Nephron progenitor cell (in vitro differentiated cells): ENCODE measurements around the gene RGS16.

Source experiments
- DNase-seq: peaks from one replicate; pipeline ENCODE4 v3.0.0; 2021
- H3K27ac Mint-ChIP-seq: 2 replicates; pipeline ENCODE4 v1.8.0; 2021; ENCODE audit warnings: mild to moderate bottlenecking, moderate library complexity, mixed read lengths
- H3K27me3 Mint-ChIP-seq: 2 replicates; pipeline ENCODE4 v1.8.0; 2021; ENCODE audit warnings: mild to moderate bottlenecking, low read depth, mixed read lengths; ENCODE audit not compliant: poor library complexity
- H3K36me3 Mint-ChIP-seq: 2 replicates; pipeline ENCODE4 v1.8.0; 2021; ENCODE audit warnings: low read depth, mixed read lengths
- H3K4me1 Mint-ChIP-seq: 2 replicates; pipeline ENCODE4 v1.8.0; 2021; ENCODE audit warnings: mixed read lengths
- H3K4me3 Mint-ChIP-seq: 2 replicates; pipeline ENCODE4 v1.8.0; 2021; ENCODE audit warnings: mild to moderate bottlenecking, moderate library complexity, mixed read lengths
- H3K9me3 Mint-ChIP-seq: 2 replicates; pipeline ENCODE4 v1.8.0; 2021; ENCODE audit warnings: mild to moderate bottlenecking, moderate library complexity, mixed read lengths
- CTCF ChIP-seq: fragments of 200-600 bp; sonication (generic); IDR thresholded peaks from 2 replicates; pipeline ENCODE4 v1.5.0; 2021; ENCODE audit warnings: antibody characterized with exemption

The RGS16 gene

GRCh38 chr1:182604175-182605164 is at the start of gene RGS16:
TSS of gene RGS16 (minus strand) at chr1:182604389. CDS start at chr1:182604259, 130 bp downstream.
- Mint-ChIP-seq H3K4me1 (peaks cover 35% of the 10 kb centered on the region), H3K4me3 (no peak within 1 kb of the TSS), H3K9me3 (no peaks in the 10 kb centered on the region), H3K27me3 (peaks cover 35% of the 10 kb centered on the region), H3K27ac (no peak within 1 kb of the TSS), H3K36me3 (peaks cover 5% of the 10 kb centered on the region)
- TF ChIP-seq CTCF = no peak
- DNase-seq = peak; percentile 93

- H3K36me3 Mint-ChIP-seq = no peaks in the 10 kb centered on the region
- peaks cover 15% of the 10 kb centered on the region for H3K27me3 Mint-ChIP-seq
- no peaks in the 10 kb centered on the region for H3K4me1 Mint-ChIP-seq
- TF ChIP-seq CTCF = no peak
- no peak overlapping the region for H3K27ac Mint-ChIP-seq
- H3K9me3 Mint-ChIP-seq = no peaks in the 10 kb centered on the region
- DNase-seq = no peak
- H3K4me3 Mint-ChIP-seq = no peak overlapping the region
Observed at GRCh38 chr1:182653986-182654385, 49.8 kb upstream of the RGS16 start.

- no peaks in the 10 kb centered on the region for H3K4me1 Mint-ChIP-seq
- H3K4me3 Mint-ChIP-seq = no peak overlapping the region
- H3K36me3 Mint-ChIP-seq = no peaks in the 10 kb centered on the region
- TF ChIP-seq CTCF = no peak
- no peak for DNase-seq
- peaks cover 13% of the 10 kb centered on the region for H3K27me3 Mint-ChIP-seq
- H3K27ac Mint-ChIP-seq = no peak overlapping the region
- H3K9me3 Mint-ChIP-seq = no peaks in the 10 kb centered on the region
Observed at GRCh38 chr1:182652933-182653332, 48.7 kb upstream of the RGS16 start.

- no peak overlapping the region for H3K27ac Mint-ChIP-seq
- no peaks in the 10 kb centered on the region for H3K4me1 Mint-ChIP-seq
- no peak for TF ChIP-seq CTCF
- H3K27me3 Mint-ChIP-seq = no peaks in the 10 kb centered on the region
- no peaks in the 10 kb centered on the region for H3K36me3 Mint-ChIP-seq
- H3K9me3 Mint-ChIP-seq = no peaks in the 10 kb centered on the region
- no peak overlapping the region for H3K4me3 Mint-ChIP-seq
- no peak for DNase-seq
Observed at GRCh38 chr1:182651339-182651724, 47.1 kb upstream of the RGS16 start.

GRCh38 chr1:182650678-182651338 is 46.6 kb upstream of the RGS16 start:
- TF ChIP-seq CTCF = no peak
- Mint-ChIP-seq H3K4me3 (no peak overlapping the region), H3K9me3 (no peaks in the 10 kb centered on the region), H3K27ac (no peak overlapping the region), H3K4me1 (no peaks in the 10 kb centered on the region), H3K27me3 (no peaks in the 10 kb centered on the region), H3K36me3 (no peaks in the 10 kb centered on the region)
- DNase-seq = no peak
